GM13977 (cell line): Measurements from ENCODE around the gene BLZF1.

Experiments used
- DNase-seq: peaks from one replicate; pipeline ENCODE4 v3.0.0; 2012; ENCODE audit warnings: low spot score
- in situ Hi-C: fragments of 300-500 bp; cut with MboI; formaldehyde crosslinking; loops from one replicate; pipeline ENCODE4 v1.12.0; 2022; ENCODE audit warnings: low sequenced_read_pairs, low pct_unique_long_range_greater_than_20kb, mixed read lengths, inconsistent platforms; ENCODE audit not compliant: unreplicated experiment
- TF ChIP-seq, protein P1 (sequence below): IDR thresholded peaks from 2 replicates; pipeline ENCODE4 v1.5.1; 2012; ENCODE audit warnings: mild to moderate bottlenecking, control low read depth; ENCODE audit not compliant: insufficient read depth; ENCODE audit errors: extremely low read depth, missing control alignments

Gene BLZF1, protein sequence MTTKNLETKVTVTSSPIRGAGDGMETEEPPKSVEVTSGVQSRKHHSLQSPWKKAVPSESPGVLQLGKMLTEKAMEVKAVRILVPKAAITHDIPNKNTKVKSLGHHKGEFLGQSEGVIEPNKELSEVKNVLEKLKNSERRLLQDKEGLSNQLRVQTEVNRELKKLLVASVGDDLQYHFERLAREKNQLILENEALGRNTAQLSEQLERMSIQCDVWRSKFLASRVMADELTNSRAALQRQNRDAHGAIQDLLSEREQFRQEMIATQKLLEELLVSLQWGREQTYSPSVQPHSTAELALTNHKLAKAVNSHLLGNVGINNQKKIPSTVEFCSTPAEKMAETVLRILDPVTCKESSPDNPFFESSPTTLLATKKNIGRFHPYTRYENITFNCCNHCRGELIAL

DNA sequence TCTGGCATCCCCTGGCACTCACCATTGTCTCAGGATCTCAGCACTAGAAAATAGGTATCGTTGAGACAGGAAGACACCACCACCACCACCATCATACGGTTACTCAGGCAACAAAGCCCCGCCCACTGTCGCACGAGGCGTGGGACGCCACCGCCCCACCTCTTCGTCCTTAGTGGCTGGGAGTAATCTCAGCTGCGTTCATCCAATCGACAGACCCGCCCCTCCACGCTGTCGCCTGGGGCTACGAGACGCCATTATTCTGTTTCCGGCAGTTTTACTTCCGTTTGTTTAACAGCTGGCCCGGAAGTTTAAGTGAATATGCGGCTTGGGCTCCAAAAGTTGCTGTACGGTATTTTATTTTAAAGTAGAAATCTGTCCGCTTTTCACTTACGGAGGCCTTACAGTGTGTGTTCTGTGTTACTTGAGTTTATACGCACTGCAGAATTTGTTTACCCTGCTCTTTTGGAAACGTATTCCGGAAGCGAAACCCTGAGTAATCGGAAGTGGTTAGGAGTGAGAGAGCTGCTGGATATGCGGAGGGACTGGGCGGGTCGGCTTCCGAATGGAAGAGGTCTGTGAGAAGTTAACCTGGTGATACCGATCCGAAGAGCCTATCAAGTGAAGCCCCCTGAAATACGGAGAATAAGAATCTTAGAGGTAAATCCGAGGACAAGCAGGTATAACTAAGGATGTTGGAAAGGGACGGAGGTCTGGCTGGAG is at the start of gene BLZF1, which contains the start of gene NME7:
TSS of gene BLZF1 (plus strand) at position 510 of the 720 bp plus-strand sequence. CDS start 1,328 bp downstream, outside the sequence.
TSS of gene NME7 (minus strand) at position 112 of the 720 bp plus-strand sequence. CDS start at position 25, 87 bp downstream.
- in situ Hi-C loops: no loop called here
- TF ChIP-seq, protein P1, sequence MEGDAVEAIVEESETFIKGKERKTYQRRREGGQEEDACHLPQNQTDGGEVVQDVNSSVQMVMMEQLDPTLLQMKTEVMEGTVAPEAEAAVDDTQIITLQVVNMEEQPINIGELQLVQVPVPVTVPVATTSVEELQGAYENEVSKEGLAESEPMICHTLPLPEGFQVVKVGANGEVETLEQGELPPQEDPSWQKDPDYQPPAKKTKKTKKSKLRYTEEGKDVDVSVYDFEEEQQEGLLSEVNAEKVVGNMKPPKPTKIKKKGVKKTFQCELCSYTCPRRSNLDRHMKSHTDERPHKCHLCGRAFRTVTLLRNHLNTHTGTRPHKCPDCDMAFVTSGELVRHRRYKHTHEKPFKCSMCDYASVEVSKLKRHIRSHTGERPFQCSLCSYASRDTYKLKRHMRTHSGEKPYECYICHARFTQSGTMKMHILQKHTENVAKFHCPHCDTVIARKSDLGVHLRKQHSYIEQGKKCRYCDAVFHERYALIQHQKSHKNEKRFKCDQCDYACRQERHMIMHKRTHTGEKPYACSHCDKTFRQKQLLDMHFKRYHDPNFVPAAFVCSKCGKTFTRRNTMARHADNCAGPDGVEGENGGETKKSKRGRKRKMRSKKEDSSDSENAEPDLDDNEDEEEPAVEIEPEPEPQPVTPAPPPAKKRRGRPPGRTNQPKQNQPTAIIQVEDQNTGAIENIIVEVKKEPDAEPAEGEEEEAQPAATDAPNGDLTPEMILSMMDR: no peak

DNA sequence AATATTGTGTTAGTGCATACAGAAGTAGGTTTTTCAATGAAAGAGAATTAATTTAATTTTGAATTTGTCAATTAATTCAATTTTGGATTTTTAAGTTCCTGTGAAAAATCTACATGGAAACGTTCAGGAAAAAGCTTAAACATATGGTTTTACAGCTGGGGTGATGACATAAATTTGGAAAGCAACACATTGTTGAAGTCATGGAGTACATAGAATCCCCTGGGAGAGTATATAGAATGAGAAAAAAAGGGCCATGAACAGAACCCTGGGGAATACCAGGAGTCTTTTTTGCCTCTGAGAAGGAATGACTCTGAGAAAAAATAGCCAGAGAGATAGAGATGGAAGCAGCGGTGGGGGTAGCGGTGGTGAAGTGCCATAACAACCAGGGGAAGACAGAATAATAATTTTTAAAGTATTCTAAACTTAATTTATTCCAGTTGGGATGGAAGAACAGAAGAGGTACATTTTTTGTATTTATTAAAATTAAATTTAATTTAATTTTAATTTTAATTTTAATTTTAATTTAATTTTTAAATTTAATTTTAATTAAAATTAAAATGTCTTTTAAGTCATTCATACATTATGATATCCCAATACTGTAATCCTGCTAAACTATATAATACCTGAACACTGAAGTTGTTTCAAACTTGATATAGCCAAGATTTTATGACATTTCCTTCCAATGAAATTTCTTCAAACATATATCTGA is 49.3 kb upstream of the BLZF1 start:
- no peak for DNase-seq
- TF ChIP-seq, protein P1: no peak
- in situ Hi-C loops: no loop called here

More for the DNA sequence above, at the start of gene BLZF1, which contains the start of gene NME7:
- peak; percentile 79 for DNase-seq

DNA sequence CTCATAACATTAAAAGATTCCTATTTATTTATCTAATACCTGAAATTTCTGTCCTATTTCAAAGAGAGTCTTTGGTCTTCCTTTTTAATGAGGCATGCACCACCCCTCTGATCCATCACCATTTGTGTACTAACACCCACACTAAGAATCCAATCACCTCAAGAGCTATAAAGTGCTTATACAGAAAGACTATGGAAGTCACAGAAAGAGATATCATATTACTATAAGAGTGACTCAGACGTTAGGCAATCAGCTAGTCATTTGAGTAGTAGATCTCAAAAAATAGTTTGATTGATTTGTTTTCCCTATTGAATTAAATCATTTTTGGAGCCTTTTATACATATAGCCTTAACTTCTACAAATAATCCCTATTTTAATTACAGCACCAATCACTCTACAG is 46.5 kb upstream of the BLZF1 start:
- no peak for DNase-seq
- TF ChIP-seq, protein P1: no peak
- in situ Hi-C loops: no loop called here

DNA sequence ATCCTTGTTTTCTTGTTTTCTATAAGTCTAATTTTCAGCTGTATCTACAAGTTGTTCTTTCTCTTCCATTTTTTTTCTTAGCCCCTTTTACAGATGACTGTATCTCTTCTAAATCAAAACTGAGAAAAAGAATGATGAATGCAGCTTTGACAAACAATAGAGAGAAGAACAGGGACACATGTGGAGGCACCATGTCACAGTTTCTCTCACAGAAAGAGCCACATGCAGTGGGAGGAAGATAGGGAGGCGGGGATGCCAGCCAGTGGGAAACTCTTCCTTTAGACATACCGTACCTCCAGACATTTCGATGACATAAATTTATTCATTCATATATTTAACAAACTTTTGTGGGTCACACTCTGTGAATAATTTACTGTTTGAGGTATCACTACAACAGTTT is 45.9 kb upstream of the BLZF1 start:
- TF ChIP-seq, protein P1: no peak
- no peak for DNase-seq
- in situ Hi-C loops: no loop called here

DNA sequence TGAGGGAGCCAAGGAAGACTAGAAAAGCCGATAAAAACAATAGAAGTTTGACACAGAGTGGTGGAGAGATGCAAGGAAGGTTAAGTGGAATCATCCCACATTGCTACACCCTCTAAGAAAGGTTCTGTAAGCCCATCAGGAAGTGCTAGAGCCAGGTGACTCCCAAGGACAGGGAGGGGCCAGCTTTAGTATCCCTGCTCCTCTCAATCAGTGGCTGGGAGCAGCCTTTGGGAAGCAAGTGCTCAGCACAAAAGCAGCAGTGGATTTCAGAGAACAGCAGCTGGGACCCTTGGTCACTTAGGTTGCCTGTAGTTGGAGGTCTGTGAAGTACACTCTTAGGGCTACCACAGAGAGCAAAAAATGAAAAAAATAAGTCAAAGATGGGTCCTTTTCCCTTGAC is 42.9 kb upstream of the BLZF1 start:
- TF ChIP-seq, protein P1: no peak
- in situ Hi-C loops: no loop called here
- DNase-seq: no peak

DNA sequence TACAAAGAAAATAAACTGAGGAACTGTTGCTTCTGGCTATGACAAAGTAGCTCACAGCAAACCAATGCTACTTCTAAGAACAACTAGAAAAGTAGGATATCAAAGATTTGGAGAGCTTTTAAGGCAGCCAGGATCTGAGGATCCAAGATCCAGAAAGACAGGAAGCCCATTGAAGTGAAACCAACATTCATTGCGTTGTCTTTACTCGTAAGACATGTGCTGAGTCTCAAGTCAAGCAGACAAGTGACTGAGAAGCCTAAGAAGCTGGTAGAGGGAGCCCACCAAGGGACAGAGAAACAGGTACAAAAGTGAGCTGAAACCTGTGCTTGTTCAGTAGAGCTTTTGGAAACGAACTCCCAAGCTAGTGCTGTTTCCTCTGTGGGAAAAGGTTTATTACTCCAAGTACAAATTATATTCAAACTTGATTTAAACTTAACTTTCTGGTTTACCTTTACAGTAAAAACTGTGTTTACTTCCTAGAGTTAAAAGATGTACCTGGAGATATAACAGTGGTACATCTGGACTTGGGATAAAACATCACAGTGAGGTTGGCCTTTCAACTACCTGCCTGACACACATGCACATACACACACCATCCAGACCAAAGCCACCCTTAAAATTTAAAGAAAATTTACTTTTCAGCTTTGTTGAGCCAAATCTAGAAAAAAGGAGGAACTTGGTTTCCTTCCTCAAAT is 41.6 kb upstream of the BLZF1 start:
- TF ChIP-seq, protein P1: no peak
- in situ Hi-C loops: no loop called here
- no peak for DNase-seq
